ENCODE results near the gene DGCR2. TPM values are rescaled to one million over a fixed set of nuclear protein-coding genes. Genes with fewer than 3 reads are reported as not detected.
"Not testable (repeated sequence)": the region's sequence is repeated elsewhere in the genome, so short reads cannot be mapped to it uniquely, and the experiment has no call there.

The DGCR2 gene
- total RNA-seq, 1 experiment from 2014 or later, result 42.9 TPM

GRCh38 chr22:19051381-19052072 lies 70.7 kb downstream of the DGCR2 start:
- Histone ChIP-seq H3K9ac (ENCODE audit: low read length) (no peak overlapping the region), H3K9me3 (ENCODE audit: control insufficient read depth in 1 of 2, insufficient read depth in 1 of 2, low read depth in 1 of 2, low read length in 2 of 2) (no peaks in the 10 kb centered on the region), H3K4me2 (ENCODE audit: low read length) (no peak overlapping the region), H3K79me2 (ENCODE audit: insufficient read depth, low read length) (no peaks in the 10 kb centered on the region; the same call in 1 of the 2 replicates), H3K9me2 (ENCODE audit: insufficient read depth) (no peaks in the 10 kb centered on the region), H3K27me3 (ENCODE audit: insufficient read depth, low read length) (no peaks in the 10 kb centered on the region), H3K27ac (ENCODE audit: low read depth, low read length) (no peak overlapping the region), H4K20me1 (ENCODE audit: insufficient read depth) (no peaks in the 10 kb centered on the region), H2AFZ (ENCODE audit: low read depth, low read length, poor library complexity, severe bottlenecking) (no peak overlapping the region), H3K4me3 (replicated peaks in 1 of 2; ENCODE audit: low read depth in 1 of 2, low read length in 2 of 2) (no peak overlapping the region), H3K36me3 (ENCODE audit: control insufficient read depth in 1 of 2, insufficient read depth in 2 of 2, low read length in 2 of 2) (peaks cover 12 to 25% of the 10 kb centered on the region in 2 experiments), H3K4me1 (ENCODE audit: control insufficient read depth in 1 of 2, insufficient read depth in 2 of 2, low read length in 2 of 2) (no peaks in the 10 kb centered on the region)
- DNase-seq (ENCODE audit: low read depth, low spot score) (no peak), ATAC-seq (no peak)
- ChIA-PET RAD21 (ENCODE audit: low non-redundant PET in 1 of 2, low total read pairs in 2 of 2, uncharacterized antibody in 2 of 2, unreplicated experiment in 2 of 2) (no interaction called here), POLR2A (no interaction called here), CTCF (no interaction called here)
- BruUV-seq (replicated peaks), result no TSS peak
- TF ChIP-seq SRF (IDR thresholded peaks at IDR 0.05; ENCODE audit: low read depth) (no peak), ZFX (IDR thresholded peaks at IDR 0.05) (no peak)
- intact Hi-C loops (cut with micrococcal nuclease), result no loop called here

GRCh38 chr22:19050847-19051246 lies 71.4 kb downstream of the DGCR2 start:
- H2AFZ ChIP-seq (ENCODE audit: low read depth, low read length, poor library complexity, severe bottlenecking); H3K27me3 ChIP-seq (ENCODE audit: insufficient read depth, low read length); POLR2A ChIA-PET; H3K9me3 ChIP-seq (ENCODE audit: control insufficient read depth in 1 of 2, insufficient read depth in 1 of 2, low read depth in 1 of 2, low read length in 2 of 2); H3K4me3 ChIP-seq (replicated peaks in 1 of 2; ENCODE audit: low read depth in 1 of 2, low read length in 2 of 2); H3K9me2 ChIP-seq (ENCODE audit: insufficient read depth); ATAC-seq; H3K4me2 ChIP-seq (ENCODE audit: low read length); DNase-seq (ENCODE audit: low read depth, low spot score); BruUV-seq (replicated peaks); H4K20me1 ChIP-seq (ENCODE audit: insufficient read depth); intact Hi-C loops (cut with micrococcal nuclease); H3K79me2 ChIP-seq (ENCODE audit: insufficient read depth, low read length); H3K4me1 ChIP-seq (ENCODE audit: control insufficient read depth in 1 of 2, insufficient read depth in 2 of 2, low read length in 2 of 2); H3K27ac ChIP-seq (ENCODE audit: low read depth, low read length); RAD21 ChIA-PET (ENCODE audit: low non-redundant PET in 1 of 2, low total read pairs in 2 of 2, uncharacterized antibody in 2 of 2, unreplicated experiment in 2 of 2); H3K9ac ChIP-seq (ENCODE audit: low read length); CTCF ChIA-PET: not testable (repeated sequence)
- peaks cover 14 to 23% of the 10 kb centered on the region in 2 experiments for H3K36me3 ChIP-seq (ENCODE audit: control insufficient read depth in 1 of 2, insufficient read depth in 2 of 2, low read length in 2 of 2)

DNA sequence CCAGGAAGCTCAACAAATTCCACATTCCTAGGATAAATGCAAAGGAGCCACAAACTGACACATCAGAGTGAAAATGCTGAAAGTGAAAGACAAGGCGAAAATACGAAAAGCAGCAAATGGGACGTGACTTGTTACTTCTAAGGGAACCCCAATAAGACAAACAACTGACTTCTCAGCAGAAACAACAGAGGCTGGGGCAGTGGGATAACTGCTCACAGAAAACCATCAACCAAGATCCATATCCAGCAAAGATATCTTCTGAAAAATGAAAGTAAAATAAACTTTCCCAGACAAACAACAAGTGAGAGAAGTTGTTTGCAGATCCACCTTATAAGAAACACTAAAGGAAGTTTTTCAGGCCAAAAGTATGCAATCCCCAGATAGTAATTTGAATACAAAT lies 72.1 kb downstream of the DGCR2 start:
- no peak overlapping the region for H2AFZ ChIP-seq (ENCODE audit: low read depth, low read length, poor library complexity, severe bottlenecking)
- peaks cover 14 to 26% of the 10 kb centered on the region in 2 experiments for H3K36me3 ChIP-seq (ENCODE audit: control insufficient read depth in 1 of 2, insufficient read depth in 2 of 2, low read length in 2 of 2)
- no peaks in the 10 kb centered on the region; the same call in 1 of the 2 replicates for H3K79me2 ChIP-seq (ENCODE audit: insufficient read depth, low read length)
- no peak overlapping the region for H3K4me3 ChIP-seq (replicated peaks in 1 of 2; ENCODE audit: low read depth in 1 of 2, low read length in 2 of 2)
- DNase-seq (ENCODE audit: low read depth, low spot score) (no peak), ATAC-seq (no peak)
- no peaks in the 10 kb centered on the region for H3K9me2 ChIP-seq (ENCODE audit: insufficient read depth)
- intact Hi-C loops (cut with micrococcal nuclease), result no loop called here
- no peaks in the 10 kb centered on the region for H3K9me3 ChIP-seq (ENCODE audit: control insufficient read depth in 1 of 2, insufficient read depth in 1 of 2, low read depth in 1 of 2, low read length in 2 of 2)
- no TSS peak for BruUV-seq (replicated peaks)
- H4K20me1 ChIP-seq (ENCODE audit: insufficient read depth), result no peaks in the 10 kb centered on the region
- H3K27ac ChIP-seq (ENCODE audit: low read depth, low read length), result no peak overlapping the region
- H3K27me3 ChIP-seq (ENCODE audit: insufficient read depth, low read length), result no peaks in the 10 kb centered on the region
- ChIA-PET RAD21 (ENCODE audit: low non-redundant PET in 1 of 2, low total read pairs in 2 of 2, uncharacterized antibody in 2 of 2, unreplicated experiment in 2 of 2) (no interaction called here), POLR2A (no interaction called here), CTCF (no interaction called here)
- H3K4me1 ChIP-seq (ENCODE audit: control insufficient read depth in 1 of 2, insufficient read depth in 2 of 2, low read length in 2 of 2), result no peaks in the 10 kb centered on the region
- no peak overlapping the region for H3K9ac ChIP-seq (ENCODE audit: low read length)
- H3K4me2 ChIP-seq (ENCODE audit: low read length), result no peak overlapping the region
- TF ChIP-seq ZBTB33 (IDR thresholded peaks at IDR 0.05; ENCODE audit: extremely low read depth, insufficient replicate concordance, low read length) (no peak), ATF3 (IDR thresholded peaks at IDR 0.05) (no peak), REST (IDR thresholded peaks at IDR 0.05; ENCODE audit: low read depth) (no peak), SRF (IDR thresholded peaks at IDR 0.05; ENCODE audit: low read depth) (no peak), ZNF274 (IDR thresholded peaks at IDR 0.05; ENCODE audit: low read depth, low read length) (no peak)
